Measurements from ENCODE around the gene GAS2L2.

The GAS2L2 gene

DNA sequence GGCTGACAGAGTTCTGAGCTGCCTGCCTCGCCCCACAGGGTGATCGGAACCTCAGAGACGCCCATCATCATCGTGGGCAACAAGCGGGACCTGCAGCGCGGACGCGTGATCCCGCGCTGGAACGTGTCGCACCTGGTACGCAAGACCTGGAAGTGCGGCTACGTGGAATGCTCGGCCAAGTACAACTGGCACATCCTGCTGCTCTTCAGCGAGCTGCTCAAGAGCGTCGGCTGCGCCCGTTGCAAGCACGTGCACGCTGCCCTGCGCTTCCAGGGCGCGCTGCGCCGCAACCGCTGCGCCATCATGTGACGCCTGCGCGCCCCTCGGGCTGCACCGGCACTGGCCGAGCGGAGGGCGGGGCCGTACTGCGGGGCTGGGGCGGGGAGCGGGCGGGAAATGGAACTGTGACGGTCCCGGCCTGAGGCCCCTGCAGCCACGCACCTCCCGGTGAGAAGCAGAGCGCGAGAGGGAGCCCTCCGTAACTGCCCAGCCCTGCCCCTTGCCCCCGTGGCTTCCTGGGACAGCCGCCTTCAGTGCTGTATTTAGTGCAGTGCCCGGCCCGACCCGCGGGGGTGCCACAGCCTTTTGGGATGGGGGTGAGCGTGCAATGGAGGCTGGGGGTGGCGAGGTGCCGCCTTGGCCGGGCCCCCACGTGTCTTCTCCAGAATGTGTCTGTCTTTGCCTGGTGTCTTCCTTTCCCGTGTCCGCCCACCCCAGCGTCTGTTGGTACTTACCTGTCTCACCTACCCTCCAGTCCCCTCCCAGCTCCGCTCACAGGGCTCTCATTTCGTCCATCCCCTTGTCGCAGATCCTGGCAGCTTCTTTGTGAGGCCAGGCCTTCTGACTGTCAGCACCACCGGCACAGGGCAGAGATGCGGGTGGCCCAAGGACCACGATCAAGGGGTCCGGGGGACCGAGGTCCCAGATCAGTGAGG lies 11.8 kb downstream of the GAS2L2 start:
- Histone ChIP-seq H3K36me3 (replicated peaks; ENCODE audit: low read depth, low read length) (no peaks in the 10 kb centered on the region), H3K4me1 (ENCODE audit: low read length) (no peaks in the 10 kb centered on the region), H3K27ac (ENCODE audit: low read length) (no peak overlapping the region), H3K27me3 (ENCODE audit: low read depth, low read length) (no peaks in the 10 kb centered on the region), H3K9me3 (ENCODE audit: insufficient read depth, low read length) (no peaks in the 10 kb centered on the region), H3K4me2 (ENCODE audit: low read length) (no peak overlapping the region), H2AFZ (ENCODE audit: low read depth, low read length) (no peak overlapping the region), H3K79me2 (ENCODE audit: low read length) (no peaks in the 10 kb centered on the region), H4K20me1 (ENCODE audit: insufficient read depth, low read length) (no peaks in the 10 kb centered on the region), H3K9ac (ENCODE audit: low read length) (no peak overlapping the region), H3K4me3 (ENCODE audit: low read length) (no peak overlapping the region)
- no peak for TF ChIP-seq EZH2phosphoT487 (IDR thresholded peaks at IDR 0.05; ENCODE audit: low read depth)
- TF ChIP-seq, protein P1, sequence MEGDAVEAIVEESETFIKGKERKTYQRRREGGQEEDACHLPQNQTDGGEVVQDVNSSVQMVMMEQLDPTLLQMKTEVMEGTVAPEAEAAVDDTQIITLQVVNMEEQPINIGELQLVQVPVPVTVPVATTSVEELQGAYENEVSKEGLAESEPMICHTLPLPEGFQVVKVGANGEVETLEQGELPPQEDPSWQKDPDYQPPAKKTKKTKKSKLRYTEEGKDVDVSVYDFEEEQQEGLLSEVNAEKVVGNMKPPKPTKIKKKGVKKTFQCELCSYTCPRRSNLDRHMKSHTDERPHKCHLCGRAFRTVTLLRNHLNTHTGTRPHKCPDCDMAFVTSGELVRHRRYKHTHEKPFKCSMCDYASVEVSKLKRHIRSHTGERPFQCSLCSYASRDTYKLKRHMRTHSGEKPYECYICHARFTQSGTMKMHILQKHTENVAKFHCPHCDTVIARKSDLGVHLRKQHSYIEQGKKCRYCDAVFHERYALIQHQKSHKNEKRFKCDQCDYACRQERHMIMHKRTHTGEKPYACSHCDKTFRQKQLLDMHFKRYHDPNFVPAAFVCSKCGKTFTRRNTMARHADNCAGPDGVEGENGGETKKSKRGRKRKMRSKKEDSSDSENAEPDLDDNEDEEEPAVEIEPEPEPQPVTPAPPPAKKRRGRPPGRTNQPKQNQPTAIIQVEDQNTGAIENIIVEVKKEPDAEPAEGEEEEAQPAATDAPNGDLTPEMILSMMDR (IDR thresholded peaks at IDR 0.05; ENCODE audit: low read depth, low read length), result no peak

GRCh38 chr17:35740216-35740615 lies 12.8 kb downstream of the GAS2L2 start:
- Histone ChIP-seq H3K4me3 (ENCODE audit: low read length) (no peak overlapping the region), H3K4me2 (ENCODE audit: low read length) (no peak overlapping the region), H2AFZ (ENCODE audit: low read depth, low read length) (no peak overlapping the region), H3K36me3 (replicated peaks; ENCODE audit: low read depth, low read length) (no peaks in the 10 kb centered on the region), H3K27ac (ENCODE audit: low read length) (no peak overlapping the region), H3K27me3 (ENCODE audit: low read depth, low read length) (no peaks in the 10 kb centered on the region), H3K9me3 (ENCODE audit: insufficient read depth, low read length) (no peaks in the 10 kb centered on the region), H3K9ac (ENCODE audit: low read length) (no peak overlapping the region), H3K4me1 (ENCODE audit: low read length) (no peaks in the 10 kb centered on the region), H4K20me1 (ENCODE audit: insufficient read depth, low read length) (no peaks in the 10 kb centered on the region), H3K79me2 (ENCODE audit: low read length) (no peaks in the 10 kb centered on the region)
- TF ChIP-seq, protein P1 (IDR thresholded peaks at IDR 0.05; ENCODE audit: low read depth, low read length), result no peak
- TF ChIP-seq EZH2phosphoT487 (IDR thresholded peaks at IDR 0.05; ENCODE audit: low read depth), result no peak

- Histone ChIP-seq H3K4me2 (ENCODE audit: low read length) (no peak overlapping the region), H3K4me3 (ENCODE audit: low read length) (no peak overlapping the region), H3K9ac (ENCODE audit: low read length) (no peak overlapping the region), H3K27ac (ENCODE audit: low read length) (no peak overlapping the region), H3K27me3 (ENCODE audit: low read depth, low read length) (no peaks in the 10 kb centered on the region), H3K36me3 (replicated peaks; ENCODE audit: low read depth, low read length) (no peaks in the 10 kb centered on the region), H4K20me1 (ENCODE audit: insufficient read depth, low read length) (no peaks in the 10 kb centered on the region), H3K4me1 (ENCODE audit: low read length) (no peaks in the 10 kb centered on the region), H3K9me3 (ENCODE audit: insufficient read depth, low read length) (no peaks in the 10 kb centered on the region), H3K79me2 (ENCODE audit: low read length) (no peaks in the 10 kb centered on the region), H2AFZ (ENCODE audit: low read depth, low read length) (no peak overlapping the region)
- no peak for TF ChIP-seq EZH2phosphoT487 (IDR thresholded peaks at IDR 0.05; ENCODE audit: low read depth)
- TF ChIP-seq, protein P1 (IDR thresholded peaks at IDR 0.05; ENCODE audit: low read depth, low read length), result no peak
Observed at GRCh38 chr17:35738519-35739133, 14.4 kb downstream of the GAS2L2 start.

- Histone ChIP-seq H2AFZ (ENCODE audit: low read depth, low read length) (no peak overlapping the region), H3K4me3 (ENCODE audit: low read length) (no peak overlapping the region), H3K4me1 (ENCODE audit: low read length) (peaks cover 6% of the 10 kb centered on the region), H4K20me1 (ENCODE audit: insufficient read depth, low read length) (no peaks in the 10 kb centered on the region), H3K9ac (ENCODE audit: low read length) (no peak overlapping the region), H3K27ac (ENCODE audit: low read length) (no peak overlapping the region), H3K79me2 (ENCODE audit: low read length) (peaks cover 9% of the 10 kb centered on the region), H3K4me2 (ENCODE audit: low read length) (no peak overlapping the region), H3K9me3 (ENCODE audit: insufficient read depth, low read length) (no peaks in the 10 kb centered on the region), H3K27me3 (ENCODE audit: low read depth, low read length) (no peaks in the 10 kb centered on the region), H3K36me3 (replicated peaks; ENCODE audit: low read depth, low read length) (no peaks in the 10 kb centered on the region)
- TF ChIP-seq, protein P1 (IDR thresholded peaks at IDR 0.05; ENCODE audit: low read depth, low read length), result no peak
- TF ChIP-seq EZH2phosphoT487 (IDR thresholded peaks at IDR 0.05; ENCODE audit: low read depth), result no peak
Observed at GRCh38 chr17:35736236-35736635, 16.8 kb downstream of the GAS2L2 start.
